Mucosa of rectum (tissue), 2 donors: ENCODE data around the gene SLC44A5.
"Not testable (repeated sequence)": the region's sequence is repeated elsewhere in the genome, so short reads cannot be mapped to it uniquely, and the experiment has no call there.

Experiments
- H3K27ac ChIP-seq, 2 donors: one replicate each; pipeline ENCODE4 v1.7.0; 2013; ENCODE audit warnings: inconsistent platforms in 2 of 2, low read depth in 2 of 2, low read length in 2 of 2
- H3K27me3 ChIP-seq, 2 donors: one replicate each; pipeline ENCODE4 v1.7.0; 2013; ENCODE audit warnings: low read length in 2 of 2; ENCODE audit not compliant: control insufficient read depth in 2 of 2, insufficient read depth in 2 of 2
- H3K36me3 ChIP-seq, 2 donors: one replicate each; pipeline ENCODE4 v1.7.0; 2013; ENCODE audit warnings: low read length in 2 of 2; ENCODE audit not compliant: control insufficient read depth in 2 of 2, insufficient read depth in 2 of 2
- H3K4me1 ChIP-seq, 2 donors: one replicate each; pipeline ENCODE4 v1.7.0; 2013; ENCODE audit warnings: low read length in 2 of 2, mild to moderate bottlenecking in 1 of 2; ENCODE audit not compliant: control insufficient read depth in 2 of 2, insufficient read depth in 2 of 2
- H3K4me3 ChIP-seq, 2 donors: one replicate each; pipeline ENCODE4 v1.7.0; 2013; ENCODE audit warnings: low read length in 2 of 2
- H3K9ac ChIP-seq, 2 donors: one replicate each; pipeline ENCODE4 v1.7.0; 2013; ENCODE audit warnings: low read length in 2 of 2, low read depth in 1 of 2, mild to moderate bottlenecking in 1 of 2
- H3K9me3 ChIP-seq, 2 donors: one replicate each; pipeline ENCODE4 v1.7.0; 2013; ENCODE audit warnings: low read length in 2 of 2; ENCODE audit not compliant: control insufficient read depth in 2 of 2
- donor health status: healthy.
- donor health status: Normal muscosa, but diverticular disease.

The SLC44A5 gene

DNA sequence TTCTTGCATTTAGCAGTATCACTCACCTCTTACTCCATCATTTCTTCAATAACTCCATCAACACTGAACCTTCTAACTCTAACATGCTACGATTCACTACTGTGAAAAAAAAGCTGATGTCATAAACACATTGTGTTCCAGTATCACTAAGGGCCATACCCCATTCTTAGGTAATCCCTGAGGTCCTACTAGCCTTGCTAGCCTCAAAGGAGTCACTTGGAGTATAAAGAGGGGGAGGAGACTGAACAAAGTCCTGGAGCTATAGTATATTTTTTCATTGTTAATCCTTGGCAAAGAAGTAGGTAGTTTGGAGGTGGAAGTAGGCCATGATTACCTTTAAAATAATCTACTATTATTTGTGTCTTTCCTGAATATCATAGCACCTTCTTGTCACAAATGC is at the start of gene SLC44A5:
TSS of gene SLC44A5 (minus strand) at position 101 of the 400 bp plus-strand sequence. CDS start 69,667 bp downstream, outside the sequence.
- Histone ChIP-seq H3K4me1 (peaks cover 0 to 6% of the 10 kb centered on the region in 2 donors), H3K27me3 (peaks cover 18 to 29% of the 10 kb centered on the region in 2 donors), H3K4me3 (no peak within 1 kb of the TSS), H3K9me3 (no peaks in the 10 kb centered on the region), H3K27ac (no peak within 1 kb of the TSS), H3K9ac (no peak within 1 kb of the TSS), H3K36me3 (no peaks in the 10 kb centered on the region)

DNA sequence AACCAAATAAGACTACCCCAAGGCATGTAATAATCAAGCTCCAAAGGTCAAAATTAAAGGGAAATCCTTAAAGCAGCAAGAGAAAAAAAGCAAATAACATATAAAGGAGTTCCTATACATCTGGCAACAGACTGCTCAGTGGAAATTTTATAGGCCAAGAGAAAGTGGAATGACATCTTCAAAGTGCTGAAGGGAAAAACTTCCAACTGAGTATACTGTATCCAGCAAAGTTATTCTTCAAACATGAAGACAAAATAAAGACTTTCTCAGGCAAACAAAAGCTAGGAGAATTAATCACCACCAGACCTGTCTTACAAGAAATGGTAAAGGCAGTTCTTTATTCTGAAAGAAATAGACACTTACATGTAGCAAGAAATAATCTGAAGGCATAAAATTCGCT is 45.0 kb upstream of the SLC44A5 start:
- no peak overlapping the region for H3K9ac ChIP-seq
- no peaks in the 10 kb centered on the region for H3K27me3 ChIP-seq
- no peak overlapping the region for H3K4me3 ChIP-seq
- H3K9me3 ChIP-seq: peaks cover 0 to 2% of the 10 kb centered on the region in 2 donors
- no peak overlapping the region for H3K27ac ChIP-seq
- no peaks in the 10 kb centered on the region for H3K36me3 ChIP-seq
- no peaks in the 10 kb centered on the region for H3K4me1 ChIP-seq

DNA sequence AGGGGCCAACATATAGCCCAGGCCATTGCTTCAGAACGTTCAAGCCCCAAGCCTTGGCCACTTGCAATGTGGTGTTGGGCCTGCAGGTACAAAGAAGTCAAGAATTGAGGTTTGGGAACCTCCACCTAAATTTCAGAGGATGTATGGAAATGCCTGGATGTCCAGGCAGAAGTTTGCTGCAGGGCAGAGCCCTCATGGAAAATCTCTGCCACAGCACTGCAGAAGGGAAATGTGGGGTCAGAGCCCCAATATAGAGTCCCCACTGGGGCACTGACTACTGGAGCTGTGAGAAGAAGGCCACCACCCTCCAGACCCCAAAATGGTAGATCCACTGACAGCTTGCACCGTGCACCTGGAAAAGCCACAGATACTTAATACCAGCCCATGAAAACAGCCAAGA is 36.3 kb upstream of the SLC44A5 start:
- H3K27ac ChIP-seq, H3K27me3 ChIP-seq, H3K4me3 ChIP-seq, H3K4me1 ChIP-seq, H3K9me3 ChIP-seq, H3K36me3 ChIP-seq, H3K9ac ChIP-seq: not testable (repeated sequence)

DNA sequence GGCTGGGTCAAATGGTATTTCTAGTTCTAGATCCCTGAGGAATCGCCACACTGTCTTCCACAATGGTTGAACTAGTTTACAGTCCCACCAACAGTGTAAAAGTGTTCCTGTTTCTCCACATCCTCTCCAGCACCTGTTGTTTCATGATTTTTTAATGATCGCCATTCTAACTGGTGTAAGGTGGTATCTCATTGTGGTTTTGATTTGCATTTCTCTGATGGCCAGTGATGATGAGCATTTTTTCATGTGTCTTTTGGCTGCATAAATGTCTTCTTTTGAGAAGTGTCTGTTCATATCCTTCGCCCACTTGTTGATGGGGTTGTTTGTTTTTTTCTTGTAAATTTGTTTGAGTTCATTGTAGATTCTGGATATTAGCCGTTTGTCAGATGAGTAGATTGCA is 34.2 kb upstream of the SLC44A5 start:
- not testable (repeated sequence) for H3K4me1 ChIP-seq, H3K9ac ChIP-seq, H3K27me3 ChIP-seq, H3K4me3 ChIP-seq, H3K36me3 ChIP-seq, H3K27ac ChIP-seq, H3K9me3 ChIP-seq

DNA sequence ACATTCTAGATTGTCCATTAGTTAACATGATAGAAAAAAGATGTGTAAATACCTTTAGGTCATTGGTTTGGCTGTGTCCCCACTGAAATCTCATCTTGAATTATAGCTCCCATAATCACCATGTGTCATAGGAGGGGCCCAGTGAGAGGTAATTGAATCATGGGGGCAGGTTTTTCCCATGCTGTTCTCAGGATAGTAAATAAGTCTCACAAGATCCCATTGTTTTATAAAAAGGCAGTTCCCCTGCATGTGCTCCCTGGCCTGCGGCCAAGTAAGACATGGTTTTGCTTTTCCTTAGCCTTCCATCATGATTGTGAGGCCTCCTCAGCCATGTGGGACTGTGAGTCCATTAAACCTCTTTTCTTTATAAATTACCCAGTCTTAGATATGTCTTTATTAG is 32.5 kb upstream of the SLC44A5 start:
- Histone ChIP-seq H3K27ac (no peak overlapping the region), H3K9me3 (no peaks in the 10 kb centered on the region), H3K27me3 (no peaks in the 10 kb centered on the region), H3K4me1 (no peaks in the 10 kb centered on the region), H3K4me3 (no peak overlapping the region), H3K9ac (no peak overlapping the region), H3K36me3 (no peaks in the 10 kb centered on the region)

DNA sequence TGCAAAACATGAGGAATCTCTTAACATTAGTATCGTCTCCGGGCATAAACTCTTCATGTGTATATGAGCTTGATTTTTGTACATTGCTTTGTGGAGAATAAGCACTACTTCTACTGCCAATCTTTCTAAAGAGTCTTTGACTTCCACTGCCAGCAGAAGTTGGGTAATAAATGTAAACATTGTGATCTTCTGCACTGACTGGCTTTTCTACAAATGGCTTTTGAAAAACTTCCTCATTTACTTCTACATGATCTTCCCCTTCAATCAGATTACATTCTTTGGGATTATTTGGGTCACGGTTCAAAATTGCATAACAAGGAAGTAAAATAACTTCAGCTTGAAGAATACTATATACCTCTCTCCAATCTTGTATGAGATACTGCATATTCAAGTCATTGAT is 30.4 kb upstream of the SLC44A5 start:
- Histone ChIP-seq H3K9me3 (no peaks in the 10 kb centered on the region), H3K4me1 (no peaks in the 10 kb centered on the region), H3K36me3 (no peaks in the 10 kb centered on the region), H3K27me3 (no peaks in the 10 kb centered on the region), H3K4me3 (no peak overlapping the region), H3K27ac (no peak overlapping the region), H3K9ac (no peak overlapping the region)

DNA sequence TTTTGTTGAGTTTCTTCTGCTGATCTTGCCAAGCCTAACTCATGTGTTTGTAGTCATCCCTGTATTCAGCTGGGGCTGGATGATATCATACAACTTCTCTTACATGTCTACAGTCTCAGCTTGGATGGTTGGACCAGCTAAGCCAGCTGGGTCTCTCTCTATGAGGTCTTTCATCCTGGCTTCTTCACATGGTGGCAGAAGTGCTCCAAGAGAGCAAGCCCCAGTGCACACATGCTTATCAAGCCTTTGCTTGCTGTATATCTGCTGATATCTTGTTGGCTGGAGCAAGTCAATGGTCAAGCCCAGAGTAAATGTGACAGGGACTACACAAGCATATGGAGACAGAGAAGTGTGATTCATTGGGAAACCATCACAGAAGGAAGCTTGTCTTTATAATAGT is 29.2 kb upstream of the SLC44A5 start:
- Histone ChIP-seq H3K4me1 (no peaks in the 10 kb centered on the region), H3K9ac (no peak overlapping the region), H3K4me3 (no peak overlapping the region), H3K9me3 (no peaks in the 10 kb centered on the region), H3K27me3 (no peaks in the 10 kb centered on the region), H3K36me3 (no peaks in the 10 kb centered on the region), H3K27ac (no peak overlapping the region)

DNA sequence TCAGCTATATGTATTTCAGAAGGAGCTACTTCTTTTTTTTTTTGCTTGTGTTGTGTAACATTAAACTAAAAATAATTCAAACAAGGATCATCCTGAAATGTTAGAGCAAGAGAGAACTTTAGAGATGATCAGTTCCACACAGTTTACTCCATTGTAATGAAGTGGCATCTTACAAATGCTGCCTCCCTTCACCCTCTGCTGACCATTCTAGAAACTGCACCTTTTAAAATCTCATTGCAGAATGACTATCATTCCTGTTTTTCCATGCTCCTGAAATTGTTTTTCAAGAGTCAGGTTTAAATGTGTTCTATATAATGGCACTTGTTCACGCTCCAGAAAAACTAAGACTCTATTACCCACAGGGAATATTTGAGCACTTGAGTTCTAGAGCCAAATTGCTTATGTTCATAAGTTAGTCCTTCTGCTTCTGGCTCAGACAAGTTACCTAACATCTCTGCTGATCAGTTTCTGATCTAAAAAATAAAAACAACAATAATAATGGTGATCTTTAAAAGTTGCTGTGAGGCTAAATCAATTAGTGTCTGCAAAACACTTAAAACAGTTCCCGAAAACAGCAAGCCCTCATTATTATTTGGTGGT is 21.5 kb upstream of the SLC44A5 start:
- Histone ChIP-seq H3K27me3 (no peaks in the 10 kb centered on the region), H3K9me3 (no peaks in the 10 kb centered on the region), H3K4me1 (no peaks in the 10 kb centered on the region), H3K9ac (no peak overlapping the region), H3K36me3 (no peaks in the 10 kb centered on the region), H3K4me3 (no peak overlapping the region), H3K27ac (no peak overlapping the region)

DNA sequence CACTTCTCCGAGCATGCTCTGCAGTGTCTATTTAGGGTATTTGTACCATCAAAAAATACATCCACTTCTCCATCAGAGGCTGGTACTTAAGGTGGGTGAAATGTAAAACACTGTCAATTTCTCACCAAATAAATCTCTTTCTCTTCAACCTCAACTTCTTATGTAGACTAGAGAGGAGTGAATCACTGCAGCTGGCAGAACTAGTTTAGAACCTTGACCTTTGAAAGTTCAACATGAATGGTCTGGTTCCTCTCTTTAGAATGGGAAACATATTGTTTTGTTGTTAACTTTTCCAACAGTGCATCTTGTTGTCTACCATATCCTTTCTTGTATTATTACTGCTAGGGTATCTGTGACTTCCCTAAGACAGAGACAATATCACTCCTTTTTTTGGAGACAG is 20.1 kb upstream of the SLC44A5 start:
- Histone ChIP-seq H3K27ac (no peak overlapping the region), H3K27me3 (no peaks in the 10 kb centered on the region), H3K4me1 (no peaks in the 10 kb centered on the region), H3K9me3 (no peaks in the 10 kb centered on the region), H3K4me3 (no peak overlapping the region), H3K36me3 (no peaks in the 10 kb centered on the region), H3K9ac (no peak overlapping the region)

DNA sequence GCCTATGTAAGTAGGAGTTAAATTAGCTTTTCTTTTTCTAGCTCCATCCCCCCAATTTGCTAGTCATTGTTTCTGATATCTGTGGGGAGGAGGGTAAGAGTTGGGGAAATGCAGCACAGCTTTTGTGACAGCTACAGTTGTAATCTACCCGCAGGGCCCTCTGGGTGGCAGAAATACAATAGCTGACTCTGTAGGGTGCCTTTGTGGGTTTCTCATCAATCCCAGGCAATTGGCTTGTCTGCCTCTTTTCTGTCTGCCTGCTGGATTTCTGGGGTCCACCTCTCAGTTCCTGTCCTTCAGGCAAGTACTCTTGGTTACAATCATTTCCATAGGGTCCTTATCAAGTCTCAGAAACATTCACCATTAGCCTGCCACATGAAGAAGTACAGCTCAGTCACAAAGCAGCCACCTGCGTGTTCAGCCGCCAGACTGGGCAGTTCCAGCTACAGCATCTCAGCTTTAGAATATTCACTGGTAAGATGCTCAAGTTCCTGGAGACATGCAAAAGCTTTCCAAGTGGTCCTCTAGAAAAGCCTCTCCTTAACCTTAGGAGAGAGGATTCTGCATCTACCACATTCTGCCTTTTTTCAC is 19.2 kb upstream of the SLC44A5 start:
- Histone ChIP-seq H3K9ac (no peak overlapping the region), H3K27me3 (no peaks in the 10 kb centered on the region), H3K27ac (no peak overlapping the region), H3K36me3 (no peaks in the 10 kb centered on the region), H3K4me1 (no peaks in the 10 kb centered on the region), H3K9me3 (no peaks in the 10 kb centered on the region), H3K4me3 (no peak overlapping the region)
